Fibroblast of villous mesenchyme (primary cell): ENCODE results near the gene KIF5A. TPM values are rescaled to one million over a fixed set of nuclear protein-coding genes. Genes with fewer than 3 reads are reported as not detected.
"Not testable (repeated sequence)": the region's sequence is repeated elsewhere in the genome, so short reads cannot be mapped to it uniquely, and the experiment has no call there.

Experiments
- DNase-seq: peaks from one replicate; pipeline ENCODE4 v3.0.0-alpha.2; 2010; ENCODE audit warnings: low read depth
- H3K4me3 ChIP-seq: 2 replicates; pipeline ENCODE4 v1.5.1; 2011; ENCODE audit warnings: low read depth, mild to moderate bottlenecking, low read length
- total RNA-seq: library from RNA; depleted of rRNA; stranded (reverse); fragments of >200 nt; gene quantifications from 2 replicates; pipeline ENCODE4 v1.2.3, GENCODE V29; 2012
- TF ChIP-seq, protein P1 (sequence below): IDR thresholded peaks from 2 replicates; pipeline ENCODE4 v1.5.1; 2012; ENCODE audit warnings: low read depth, mild to moderate bottlenecking, low read length; ENCODE audit not compliant: insufficient read depth

Gene KIF5A
- total RNA-seq, 1 donor: 0.86 TPM

DNA sequence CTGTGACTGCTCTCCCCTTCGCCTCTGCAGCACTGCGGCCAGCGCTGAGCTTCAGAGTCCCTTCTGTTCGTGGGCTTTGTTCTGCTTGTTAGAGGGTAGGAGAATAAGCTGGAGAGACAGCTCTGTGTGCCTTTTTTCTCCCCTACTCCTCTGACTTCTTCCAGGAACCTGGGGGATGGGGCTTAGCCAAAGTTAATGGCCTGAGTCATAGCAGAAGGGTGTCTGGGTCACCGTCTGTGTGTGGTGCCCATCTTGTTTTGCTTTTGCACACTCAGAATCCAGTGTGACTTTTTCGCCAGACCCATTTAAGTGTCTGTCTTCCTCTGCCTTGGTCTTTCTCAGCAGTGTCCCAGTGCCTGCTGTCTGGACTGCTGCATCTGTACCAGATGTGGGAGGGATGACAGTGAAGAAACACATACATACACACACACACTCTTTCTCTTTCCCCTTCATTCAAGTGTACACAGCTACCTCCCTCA lies 3.0 kb downstream of the KIF5A start:
- TF ChIP-seq, protein P1, sequence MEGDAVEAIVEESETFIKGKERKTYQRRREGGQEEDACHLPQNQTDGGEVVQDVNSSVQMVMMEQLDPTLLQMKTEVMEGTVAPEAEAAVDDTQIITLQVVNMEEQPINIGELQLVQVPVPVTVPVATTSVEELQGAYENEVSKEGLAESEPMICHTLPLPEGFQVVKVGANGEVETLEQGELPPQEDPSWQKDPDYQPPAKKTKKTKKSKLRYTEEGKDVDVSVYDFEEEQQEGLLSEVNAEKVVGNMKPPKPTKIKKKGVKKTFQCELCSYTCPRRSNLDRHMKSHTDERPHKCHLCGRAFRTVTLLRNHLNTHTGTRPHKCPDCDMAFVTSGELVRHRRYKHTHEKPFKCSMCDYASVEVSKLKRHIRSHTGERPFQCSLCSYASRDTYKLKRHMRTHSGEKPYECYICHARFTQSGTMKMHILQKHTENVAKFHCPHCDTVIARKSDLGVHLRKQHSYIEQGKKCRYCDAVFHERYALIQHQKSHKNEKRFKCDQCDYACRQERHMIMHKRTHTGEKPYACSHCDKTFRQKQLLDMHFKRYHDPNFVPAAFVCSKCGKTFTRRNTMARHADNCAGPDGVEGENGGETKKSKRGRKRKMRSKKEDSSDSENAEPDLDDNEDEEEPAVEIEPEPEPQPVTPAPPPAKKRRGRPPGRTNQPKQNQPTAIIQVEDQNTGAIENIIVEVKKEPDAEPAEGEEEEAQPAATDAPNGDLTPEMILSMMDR: no peak
- DNase-seq: peak; percentile 60
- no peak overlapping the region for H3K4me3 ChIP-seq

DNA sequence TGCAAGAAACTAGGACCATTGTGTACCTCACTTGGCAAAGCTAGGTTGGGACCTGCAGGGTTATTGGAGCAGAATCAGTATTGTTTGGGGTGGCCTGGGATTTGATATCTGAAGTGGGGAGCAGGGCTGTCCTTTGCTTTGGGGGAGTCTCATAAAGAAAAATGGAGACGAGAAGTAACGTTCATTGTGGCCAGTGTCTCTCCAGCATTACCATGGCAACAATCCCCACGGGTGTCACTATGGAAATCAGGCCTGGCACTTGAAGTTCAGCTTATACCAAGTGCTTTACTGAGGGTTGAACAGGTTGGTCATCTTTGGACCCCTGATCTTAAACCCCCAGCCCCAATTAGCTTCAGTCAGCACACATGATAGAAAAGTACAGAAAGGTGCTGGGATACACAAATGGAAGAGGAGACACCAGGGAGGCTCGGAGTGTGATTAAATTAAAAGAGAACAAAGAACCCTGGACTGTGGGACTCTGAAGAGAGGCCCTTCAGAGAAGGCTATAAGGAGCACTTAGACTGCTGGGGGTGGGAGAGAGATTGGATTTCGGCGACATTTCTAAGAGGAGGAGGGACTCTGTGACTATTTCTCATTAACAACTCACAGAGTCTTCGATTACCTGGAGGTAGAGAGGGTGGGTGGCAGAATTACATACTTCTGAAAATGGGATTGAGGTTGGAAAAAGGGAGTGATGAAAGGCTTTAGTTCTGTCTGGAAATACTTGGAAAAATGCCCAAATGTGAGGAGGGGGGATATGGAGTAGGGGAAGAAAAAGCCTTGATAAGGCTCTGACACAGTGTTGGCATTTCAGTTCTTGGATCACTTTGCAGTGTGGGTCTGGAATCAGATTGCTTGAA lies 3.7 kb downstream of the KIF5A start:
- no peak for DNase-seq
- TF ChIP-seq, protein P1: no peak
- H3K4me3 ChIP-seq: no peak overlapping the region

DNA sequence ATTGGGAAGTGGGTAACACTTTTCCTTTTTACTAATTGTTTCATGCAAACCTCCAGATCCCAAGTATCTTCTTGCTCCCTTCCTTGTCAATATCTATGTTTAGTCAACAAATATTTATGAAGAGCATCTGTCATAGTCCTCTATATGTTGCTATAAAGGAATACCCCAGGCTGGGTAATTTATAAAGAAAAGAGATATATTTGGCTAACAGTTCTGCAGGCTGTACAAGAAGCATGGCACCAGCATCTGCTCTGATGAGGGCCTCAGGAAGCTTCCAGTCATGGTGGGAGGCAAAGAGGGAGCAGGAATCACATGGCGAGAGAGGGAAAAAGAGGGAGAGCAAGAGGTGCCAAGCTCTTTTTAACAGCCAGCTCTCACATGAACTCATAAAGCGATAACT lies 4.6 kb downstream of the KIF5A start:
- TF ChIP-seq, protein P1: no peak
- H3K4me3 ChIP-seq: no peak overlapping the region
- DNase-seq: no peak

DNA sequence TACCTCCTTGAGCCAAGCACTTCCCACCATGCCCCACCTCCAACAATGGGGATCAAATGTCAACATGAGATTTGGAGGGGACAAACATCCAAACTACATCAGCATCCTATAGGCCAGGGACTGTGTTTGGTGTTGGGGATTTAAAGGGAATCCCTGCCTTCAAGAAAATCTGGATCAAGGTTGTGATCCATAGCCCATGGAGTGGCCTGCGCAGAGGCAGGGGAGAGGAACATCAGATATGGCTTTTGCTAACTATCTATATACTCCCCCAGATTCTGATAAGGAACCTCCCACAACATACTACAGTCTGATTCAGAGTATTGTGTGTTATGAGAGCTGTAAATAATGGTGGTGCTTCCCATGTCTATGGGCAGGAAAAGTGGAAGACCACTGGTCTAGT lies 5.1 kb downstream of the KIF5A start:
- TF ChIP-seq, protein P1: no peak
- no peak overlapping the region for H3K4me3 ChIP-seq
- no peak for DNase-seq

DNA sequence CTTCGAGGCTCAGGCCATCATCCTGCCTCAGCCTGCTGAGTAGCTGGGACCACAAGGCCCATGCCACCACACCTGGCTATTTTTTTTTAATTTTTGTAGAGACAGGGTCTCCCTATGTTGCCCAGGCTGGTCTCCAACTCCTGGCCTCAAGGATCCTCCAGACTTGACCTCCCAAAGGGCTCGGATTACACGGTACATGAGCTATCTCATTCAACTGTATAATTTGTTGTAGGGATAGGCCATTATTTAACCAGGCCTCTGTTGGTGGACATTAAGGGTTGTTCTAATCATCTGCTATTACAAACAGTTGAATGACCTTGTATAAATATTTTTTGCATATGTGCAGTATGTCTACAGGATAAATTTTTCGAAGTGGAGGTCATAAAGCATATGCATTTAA lies 9.0 kb downstream of the KIF5A start:
- DNase-seq: no peak
- H3K4me3 ChIP-seq: no peak overlapping the region
- TF ChIP-seq, protein P1: no peak

DNA sequence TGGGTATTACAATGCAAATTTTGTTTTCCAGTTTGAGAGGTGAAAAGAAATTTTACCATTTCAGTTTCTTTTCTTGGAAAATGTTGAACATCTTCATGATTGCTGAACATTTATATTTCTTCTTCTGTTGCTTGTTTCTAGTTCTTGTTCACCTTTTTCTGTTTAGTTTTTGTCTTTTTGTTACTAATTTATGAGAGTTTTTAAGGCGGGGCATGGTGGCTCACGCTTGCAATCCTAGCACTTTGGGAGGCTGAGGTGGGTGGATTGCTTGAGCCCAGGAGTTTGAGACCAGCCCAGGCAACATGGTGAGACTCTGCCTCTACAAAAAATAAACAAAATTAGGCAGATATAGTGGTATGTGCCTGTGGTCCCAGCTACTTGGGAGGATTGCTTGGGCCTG lies 10.7 kb downstream of the KIF5A start:
- H3K4me3 ChIP-seq: no peak overlapping the region
- TF ChIP-seq, protein P1: no peak
- DNase-seq: no peak

DNA sequence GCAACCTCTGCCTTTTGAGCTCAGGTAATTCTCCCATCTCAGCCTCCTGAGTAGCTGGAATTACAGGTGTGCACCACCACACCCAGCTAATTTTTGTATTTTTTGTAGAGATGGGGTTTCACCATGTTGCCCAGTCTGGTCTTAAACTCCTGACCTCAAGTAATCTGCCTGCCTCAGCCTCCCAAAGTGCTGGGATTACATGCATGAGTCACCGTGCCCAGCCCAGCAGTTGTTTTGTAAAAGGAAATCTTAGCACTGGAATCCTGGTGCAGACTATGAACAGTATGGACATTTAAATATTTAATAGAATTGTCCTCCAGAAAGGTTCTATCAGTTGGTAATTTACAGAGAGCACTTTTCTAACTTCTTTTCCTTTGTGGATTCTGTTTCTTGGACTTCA lies 11.3 kb downstream of the KIF5A start:
- H3K4me3 ChIP-seq: not testable (repeated sequence)
- DNase-seq: peak; percentile 42
